Cardiac ventricle fibroblast (primary cell): ENCODE results near the gene MOCS1. TPM values are rescaled to one million over a fixed set of nuclear protein-coding genes. Genes with fewer than 3 reads are reported as not detected.

ENCODE experiments used
- total RNA-seq: library from RNA; depleted of rRNA; stranded (reverse); fragments of >200 nt; gene quantifications from 2 replicates; pipeline ENCODE4 v1.2.3, GENCODE V29; 2015

MOCS1 gene
- total RNA-seq, result 18.9 and 24.1 TPM in 2 replicates

DNA sequence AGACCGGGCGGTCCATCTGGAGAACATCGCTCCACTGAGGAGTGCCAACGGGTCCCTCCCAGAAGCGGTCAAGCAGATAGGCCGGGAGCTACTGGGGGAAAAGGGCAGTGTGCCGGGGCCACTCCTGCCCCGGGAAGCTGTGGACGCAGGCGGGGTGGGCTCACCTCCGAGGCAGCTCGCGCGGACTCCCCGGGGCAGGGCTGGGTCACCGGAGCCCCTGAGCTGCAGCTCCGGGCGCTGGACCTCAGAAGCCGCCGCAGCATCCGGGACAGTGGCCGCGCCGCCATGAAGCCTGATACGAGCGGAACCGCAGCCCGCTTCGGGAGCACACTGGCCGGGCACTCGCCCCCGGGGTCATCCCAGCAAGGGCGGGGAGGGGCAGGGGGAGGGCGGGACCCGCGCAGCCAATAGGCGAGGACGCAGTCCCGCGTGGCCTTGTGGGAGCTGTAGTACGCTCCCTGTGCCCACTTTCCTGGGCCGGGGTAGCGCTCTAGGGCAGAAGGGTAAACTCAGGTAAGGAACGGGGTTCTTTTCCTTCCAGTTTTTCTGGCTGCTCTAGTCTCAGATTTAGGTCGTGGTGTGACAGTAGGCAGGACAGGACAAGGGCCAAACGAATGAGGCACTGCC is at the start of gene MOCS1:
Gene MOCS1 (minus strand): TSS at position 332 of the 627 bp plus-strand sequence. CDS start 45 bp downstream, at position 287.

Other genes starting within 250 kb of the MOCS1 start
- 0.20 and 0.31 TPM in 2 replicates for gene KIF6, start 209.1 kb downstream of the MOCS1 start, total RNA-seq
- gene DAAM2, start 142.1 kb downstream of the MOCS1 start, total RNA-seq, result 12.3 and 15.5 TPM in 2 replicates